Neural crest cell (in vitro differentiated cells): ENCODE results near the gene LRRC8E. TPM values are rescaled to one million over a fixed set of nuclear protein-coding genes. Genes with fewer than 3 reads are reported as not detected.
A peak's percentile ranks its signal among the peaks of the same experiment; 100 is the strongest.

Experiments
- DNase-seq: peaks from one replicate; pipeline ENCODE4 v3.0.0; 2021; ENCODE audit warnings: low read depth, mixed read lengths, low spot score
- H3K27ac Mint-ChIP-seq: one replicate; pipeline ENCODE4 v1.8.0; 2021; ENCODE audit warnings: mild to moderate bottlenecking, mixed read lengths; ENCODE audit not compliant: unreplicated experiment
- H3K27me3 Mint-ChIP-seq: 2 replicates; pipeline ENCODE4 v1.8.0; 2021; ENCODE audit warnings: low read depth, mild to moderate bottlenecking, mixed read lengths
- H3K36me3 Mint-ChIP-seq: 2 replicates; pipeline ENCODE4 v1.8.0; 2021; ENCODE audit warnings: low read depth, mild to moderate bottlenecking, mixed read lengths
- H3K4me1 Mint-ChIP-seq: 2 replicates; pipeline ENCODE4 v1.8.0; 2021; ENCODE audit warnings: mixed read lengths
- H3K4me3 Mint-ChIP-seq: one replicate; pipeline ENCODE4 v1.8.0; 2021; ENCODE audit warnings: mild to moderate bottlenecking, mixed read lengths
- H3K9me3 Mint-ChIP-seq: 2 replicates; pipeline ENCODE4 v1.8.0; 2021; ENCODE audit warnings: mixed read lengths
- CTCF ChIP-seq: fragments of 200-600 bp; sonication (generic); conservative IDR thresholded peaks from 2 replicates; pipeline ENCODE4 v1.5.0; 2021; ENCODE audit warnings: antibody characterized with exemption, mild to moderate bottlenecking
- total RNA-seq: library from RNA; stranded (reverse); gene quantifications from 2 replicates; pipeline ENCODE4 v1.2.1, GENCODE V29; 2021

The LRRC8E gene
- total RNA-seq, 1 donor from 2014 or later, result 0.51 TPM

- H3K27me3 Mint-ChIP-seq, result peaks cover 8% of the 10 kb centered on the region
- no peak for TF ChIP-seq CTCF
- no peaks in the 10 kb centered on the region for H3K36me3 Mint-ChIP-seq
- H3K27ac Mint-ChIP-seq, result peak overlapping the region; percentile 78
- no peak overlapping the region for H3K4me3 Mint-ChIP-seq
- H3K4me1 Mint-ChIP-seq, result peaks cover 11% of the 10 kb centered on the region
- no peaks in the 10 kb centered on the region for H3K9me3 Mint-ChIP-seq
- DNase-seq, result no peak
These were observed 37.2 kb upstream of the LRRC8E start for GRCh38 chr19:7850945-7851622.

GRCh38 chr19:7851623-7852500 is 36.4 kb upstream of the LRRC8E start:
- DNase-seq, result no peak
- peak overlapping the region; percentile 78 for H3K27ac Mint-ChIP-seq
- H3K4me1 Mint-ChIP-seq, result peaks cover 11% of the 10 kb centered on the region
- peak overlapping the region; percentile 56 for H3K4me3 Mint-ChIP-seq
- H3K27me3 Mint-ChIP-seq, result peaks cover 10% of the 10 kb centered on the region
- TF ChIP-seq CTCF, result no peak
- no peaks in the 10 kb centered on the region for H3K36me3 Mint-ChIP-seq
- H3K9me3 Mint-ChIP-seq, result no peaks in the 10 kb centered on the region

- H3K27ac Mint-ChIP-seq, result no peak overlapping the region
- H3K36me3 Mint-ChIP-seq, result no peaks in the 10 kb centered on the region
- peaks cover 12% of the 10 kb centered on the region for H3K27me3 Mint-ChIP-seq
- H3K9me3 Mint-ChIP-seq, result no peaks in the 10 kb centered on the region
- H3K4me3 Mint-ChIP-seq, result no peak overlapping the region
- H3K4me1 Mint-ChIP-seq, result peaks cover 11% of the 10 kb centered on the region
- TF ChIP-seq CTCF, result peak; percentile 97
- DNase-seq, result peak; percentile 72
These were observed 35.2 kb upstream of the LRRC8E start for GRCh38 chr19:7852851-7853769.

GRCh38 chr19:7853770-7854128 is 34.6 kb upstream of the LRRC8E start:
- DNase-seq, result no peak
- Mint-ChIP-seq H3K36me3 (no peaks in the 10 kb centered on the region), H3K4me1 (peaks cover 15% of the 10 kb centered on the region), H3K27me3 (peaks cover 16% of the 10 kb centered on the region), H3K27ac (no peak overlapping the region), H3K4me3 (no peak overlapping the region), H3K9me3 (no peaks in the 10 kb centered on the region)
- TF ChIP-seq CTCF, result no peak

- no peak overlapping the region for H3K4me3 Mint-ChIP-seq
- peaks cover 15% of the 10 kb centered on the region for H3K4me1 Mint-ChIP-seq
- no peak overlapping the region for H3K27ac Mint-ChIP-seq
These were observed 32.7 kb upstream of the LRRC8E start for GRCh38 chr19:7855426-7856108.

More at GRCh38 chr19:7855426-7856108, 32.7 kb upstream of the LRRC8E start:
- H3K27me3 Mint-ChIP-seq, result peaks cover 19% of the 10 kb centered on the region
- no peak for DNase-seq
- H3K9me3 Mint-ChIP-seq, result no peaks in the 10 kb centered on the region
- no peaks in the 10 kb centered on the region for H3K36me3 Mint-ChIP-seq
- TF ChIP-seq CTCF, result no peak
